Erythroblast (primary cell): ENCODE measurements around the gene PKN1.
"Not testable (repeated sequence)": the region's sequence is repeated elsewhere in the genome, so short reads cannot be mapped to it uniquely, and the experiment has no call there.

Source experiments
- DNase-seq, 2 experiments: peaks; one replicate each; lab custom pipeline; 2025; lab: John Stamatoyannopoulos, UW
- GATA1 ChIP-seq: IDR thresholded peaks from 2 replicates; pipeline ENCODE4 v1.6.1; 2011; ENCODE audit warnings: low read depth, mild to moderate bottlenecking, control low read depth, low read length, moderate library complexity
- POLR2A ChIP-seq: IDR thresholded peaks from 2 replicates; pipeline ENCODE4 v1.6.1; 2011; ENCODE audit warnings: mild to moderate bottlenecking, low read length

Gene PKN1

DNA sequence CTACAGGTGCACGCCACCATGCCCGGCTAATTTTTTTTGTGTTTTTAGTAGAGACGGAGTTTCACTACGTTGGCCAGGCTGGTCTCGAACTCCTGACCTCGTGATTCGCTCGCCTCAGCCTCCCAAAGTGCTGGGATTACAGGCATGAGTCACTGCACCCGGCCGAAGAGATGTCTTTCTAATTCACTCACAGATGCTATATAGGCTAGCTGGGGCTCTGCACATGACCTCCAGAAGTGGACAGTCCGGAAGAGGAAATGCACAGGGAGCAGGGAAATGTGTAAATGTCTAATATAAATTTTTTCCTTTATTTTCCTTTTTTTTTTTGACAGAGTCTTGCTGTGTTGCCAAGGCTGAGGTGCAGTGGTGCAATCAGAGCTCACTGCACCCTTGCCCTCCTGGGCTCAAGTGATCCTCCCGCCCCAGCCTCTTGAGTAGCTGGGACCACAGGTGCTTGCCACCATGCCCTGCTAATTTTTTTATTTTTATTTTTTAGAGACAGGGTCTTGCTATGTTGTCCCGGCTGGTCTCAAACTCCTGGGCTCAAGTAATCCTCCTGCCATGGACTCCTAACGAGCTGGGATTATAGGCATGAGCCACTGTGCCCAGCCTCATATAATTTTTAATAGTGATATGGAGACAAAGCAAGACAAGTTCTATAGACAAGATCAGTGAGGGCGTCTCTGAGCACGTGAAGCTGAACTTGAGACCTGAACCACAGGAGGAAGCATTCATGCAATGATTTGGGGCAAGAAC is 54.4 kb downstream of the PKN1 start:
- DNase-seq = no peak
- TF ChIP-seq GATA1 (no peak), POLR2A (no peak)

- TF ChIP-seq POLR2A (no peak), GATA1 (no peak)
These were observed 59.7 kb downstream of the PKN1 start for GRCh38 chr19:14492756-14493337.

DNA sequence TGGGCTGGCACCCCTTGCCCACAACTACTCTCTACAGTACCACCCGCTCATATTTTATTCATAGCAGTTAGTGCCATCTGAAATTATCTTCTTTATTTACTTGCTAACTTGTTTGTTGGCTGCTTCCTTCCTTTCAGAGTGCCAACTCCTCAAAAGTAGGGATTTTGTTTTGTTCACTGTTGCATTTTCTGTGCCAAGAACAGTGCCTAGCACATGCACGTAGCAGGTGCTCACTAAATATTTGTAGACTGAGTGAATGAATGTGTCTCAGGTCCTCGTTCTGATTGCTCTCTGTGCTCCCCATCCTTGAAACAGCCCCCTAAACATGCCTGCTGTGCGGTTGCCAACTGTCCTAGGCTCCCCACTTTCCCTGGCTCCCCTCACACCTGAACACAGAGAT is 61.3 kb downstream of the PKN1 start:
- DNase-seq = no peak
- TF ChIP-seq POLR2A (no peak), GATA1 (no peak)

More at GRCh38 chr19:14492756-14493337, 59.7 kb downstream of the PKN1 start:
- DNase-seq = no peak

DNA sequence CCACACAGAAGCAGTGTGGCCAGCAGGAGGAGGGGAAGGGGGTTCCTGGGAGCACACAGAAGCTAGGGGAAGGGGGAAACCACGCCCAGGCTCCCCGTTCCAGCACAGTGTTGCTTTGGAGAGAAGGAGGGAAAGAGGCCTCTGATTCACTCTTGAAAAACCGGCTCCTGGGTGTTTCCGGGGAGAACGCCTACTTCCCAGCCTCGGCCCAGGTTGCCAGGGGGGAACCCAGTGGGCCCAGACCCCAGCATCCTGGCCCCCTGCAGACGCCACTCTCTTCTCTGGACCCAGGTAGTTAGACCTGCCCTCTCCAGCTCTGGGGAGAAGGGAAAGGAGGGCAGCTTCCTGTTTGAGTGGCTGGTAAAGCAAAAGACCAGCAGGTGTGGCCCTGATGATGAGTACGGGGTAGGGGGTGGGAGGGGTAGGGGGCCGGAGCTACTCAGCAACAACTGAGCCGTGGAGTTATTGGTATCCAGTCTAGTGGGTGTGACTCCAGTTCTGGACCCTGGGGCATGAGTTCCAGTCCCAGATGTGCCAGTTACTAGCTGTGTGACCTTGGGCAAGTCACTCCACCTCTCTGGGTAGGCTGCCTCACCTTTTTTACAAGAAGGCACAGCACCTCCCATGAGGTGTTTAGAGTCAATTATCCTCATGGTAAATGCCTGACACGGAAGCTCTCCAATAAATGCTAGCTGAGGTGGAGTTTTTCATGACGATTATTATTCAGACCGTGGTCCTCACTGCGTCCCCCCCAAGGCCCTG is 62.0 kb downstream of the PKN1 start:
- TF ChIP-seq GATA1 (no peak), POLR2A (no peak)
- no peak for DNase-seq

DNA sequence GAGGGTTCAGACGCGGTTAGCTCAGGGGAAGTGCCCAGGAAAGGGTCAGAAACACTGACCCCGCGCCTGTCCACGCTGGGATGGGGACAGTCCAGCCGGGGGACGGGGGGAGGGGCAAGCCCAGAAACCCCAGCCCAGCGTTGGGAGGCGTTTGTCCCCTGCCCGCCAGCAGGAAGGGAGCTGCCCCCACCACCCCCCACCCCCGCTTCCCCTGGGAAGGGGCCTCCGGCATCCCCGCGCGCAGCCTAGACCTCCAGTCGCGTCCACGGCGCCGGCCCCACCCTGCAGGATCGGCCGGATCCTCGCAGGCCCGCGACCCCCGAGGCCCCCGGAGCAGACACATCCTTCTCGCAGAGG is 62.5 kb downstream of the PKN1 start:
- TF ChIP-seq GATA1 (no peak), POLR2A (no peak)
- no peak for DNase-seq

GRCh38 chr19:14496029-14496833 is 63.1 kb downstream of the PKN1 start, which contains the start of gene GIPC1:
TSS of gene GIPC1 (minus strand) at chr19:14496127. CDS start at chr19:14482976, 13,151 bp downstream.
- peak; percentile 87 to 91 for DNase-seq
- TF ChIP-seq GATA1 (no peak), POLR2A (no peak)

DNA sequence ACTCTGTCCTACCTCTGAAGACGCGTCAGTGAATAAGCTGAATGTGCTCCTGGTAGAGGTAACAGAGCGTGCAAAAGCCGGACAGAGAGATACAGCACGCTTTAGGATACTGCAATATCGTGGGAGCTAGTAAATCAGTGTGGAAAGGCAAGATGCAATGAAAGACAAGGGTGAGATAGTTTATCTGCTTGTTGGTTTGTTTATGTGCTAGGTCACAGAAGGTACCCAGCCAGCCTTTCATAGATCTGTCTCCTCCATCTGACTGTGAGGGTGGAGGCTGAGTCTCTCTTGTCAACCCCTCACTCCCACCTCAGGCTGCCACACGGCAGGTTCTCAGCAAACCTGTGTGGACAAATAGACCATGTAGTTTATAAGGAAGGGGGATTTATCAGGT is 63.7 kb downstream of the PKN1 start:
- TF ChIP-seq POLR2A = no peak
- TF ChIP-seq GATA1 = no peak
- DNase-seq = peak in 1 of 2 experiments; percentile 17

- DNase-seq = no peak
- TF ChIP-seq POLR2A (no peak), GATA1 (no peak)
These were observed 64.3 kb downstream of the PKN1 start for GRCh38 chr19:14497228-14497921.

- DNase-seq = no peak
- TF ChIP-seq POLR2A (no peak), GATA1 (no peak)
These were observed 69.4 kb downstream of the PKN1 start for GRCh38 chr19:14502334-14503092.

GRCh38 chr19:14503285-14503684 is 70.2 kb downstream of the PKN1 start:
- TF ChIP-seq POLR2A = no peak
- no peak for TF ChIP-seq GATA1
- no peak for DNase-seq

GRCh38 chr19:14504575-14504974 is 71.5 kb downstream of the PKN1 start:
- not testable (repeated sequence) for DNase-seq
